ENCODE measurements around the gene C6orf132.
"Not testable (repeated sequence)": the region's sequence is repeated elsewhere in the genome, so short reads cannot be mapped to it uniquely, and the experiment has no call there.

C6orf132 gene

GRCh38 chr6:42158011-42158410 is 15.6 kb upstream of the C6orf132 start:
- Histone ChIP-seq H3K4me1 (ENCODE audit: control insufficient read depth, insufficient read depth, low read length) (peaks cover 5% of the 10 kb centered on the region), H3K9me3 (ENCODE audit: control insufficient read depth, low read length) (no peaks in the 10 kb centered on the region), H3K27me3 (replicated peaks; ENCODE audit: control insufficient read depth, insufficient read depth, low read length) (no peaks in the 10 kb centered on the region), H3K4me3 (ENCODE audit: low read length) (no peak overlapping the region), H3K36me3 (ENCODE audit: control insufficient read depth, insufficient read depth, low read length, severe bottlenecking) (no peaks in the 10 kb centered on the region), H3K9ac (ENCODE audit: low read length) (no peak overlapping the region)
- peak; percentile 77 for DNase-seq (ENCODE audit: low read depth)

GRCh38 chr6:42156638-42157037 is 14.2 kb upstream of the C6orf132 start:
- no peaks in the 10 kb centered on the region for H3K27me3 ChIP-seq (replicated peaks; ENCODE audit: control insufficient read depth, insufficient read depth, low read length)
- peaks cover 5% of the 10 kb centered on the region for H3K4me1 ChIP-seq (ENCODE audit: control insufficient read depth, insufficient read depth, low read length)
- H3K36me3 ChIP-seq (ENCODE audit: control insufficient read depth, insufficient read depth, low read length, severe bottlenecking), result no peaks in the 10 kb centered on the region
- no peak for DNase-seq (ENCODE audit: low read depth)
- H3K9me3 ChIP-seq (ENCODE audit: control insufficient read depth, low read length), result no peaks in the 10 kb centered on the region
- no peak overlapping the region for H3K9ac ChIP-seq (ENCODE audit: low read length)
- H3K4me3 ChIP-seq (ENCODE audit: low read length), result no peak overlapping the region

- DNase-seq (ENCODE audit: low read depth), result no peak
- no peaks in the 10 kb centered on the region for H3K36me3 ChIP-seq (ENCODE audit: control insufficient read depth, insufficient read depth, low read length, severe bottlenecking)
- H3K27me3 ChIP-seq (replicated peaks; ENCODE audit: control insufficient read depth, insufficient read depth, low read length), result no peaks in the 10 kb centered on the region
Measured at GRCh38 chr6:42155293-42155692, 12.9 kb upstream of the C6orf132 start.

GRCh38 chr6:42154461-42155209 is 12.2 kb upstream of the C6orf132 start:
- H3K4me3 ChIP-seq (ENCODE audit: low read length), result no peak overlapping the region
- no peaks in the 10 kb centered on the region for H3K27me3 ChIP-seq (replicated peaks; ENCODE audit: control insufficient read depth, insufficient read depth, low read length)
- DNase-seq (ENCODE audit: low read depth), result no peak
- H3K9me3 ChIP-seq (ENCODE audit: control insufficient read depth, low read length), result no peaks in the 10 kb centered on the region
- H3K9ac ChIP-seq (ENCODE audit: low read length), result no peak overlapping the region
- no peaks in the 10 kb centered on the region for H3K36me3 ChIP-seq (ENCODE audit: control insufficient read depth, insufficient read depth, low read length, severe bottlenecking)
- peaks cover 5% of the 10 kb centered on the region for H3K4me1 ChIP-seq (ENCODE audit: control insufficient read depth, insufficient read depth, low read length)

More at GRCh38 chr6:42155293-42155692, 12.9 kb upstream of the C6orf132 start:
- Histone ChIP-seq H3K9ac (ENCODE audit: low read length) (no peak overlapping the region), H3K9me3 (ENCODE audit: control insufficient read depth, low read length) (no peaks in the 10 kb centered on the region), H3K4me1 (ENCODE audit: control insufficient read depth, insufficient read depth, low read length) (peaks cover 5% of the 10 kb centered on the region), H3K4me3 (ENCODE audit: low read length) (no peak overlapping the region)

GRCh38 chr6:42153921-42154320 is 11.5 kb upstream of the C6orf132 start:
- no peaks in the 10 kb centered on the region for H3K36me3 ChIP-seq (ENCODE audit: control insufficient read depth, insufficient read depth, low read length, severe bottlenecking)
- no peaks in the 10 kb centered on the region for H3K27me3 ChIP-seq (replicated peaks; ENCODE audit: control insufficient read depth, insufficient read depth, low read length)
- H3K9ac ChIP-seq (ENCODE audit: low read length), result no peak overlapping the region
- no peaks in the 10 kb centered on the region for H3K9me3 ChIP-seq (ENCODE audit: control insufficient read depth, low read length)
- H3K4me1 ChIP-seq (ENCODE audit: control insufficient read depth, insufficient read depth, low read length), result peaks cover 5% of the 10 kb centered on the region
- DNase-seq (ENCODE audit: low read depth), result no peak
- H3K4me3 ChIP-seq (ENCODE audit: low read length), result no peak overlapping the region

GRCh38 chr6:42152528-42153213 is 10.3 kb upstream of the C6orf132 start:
- not testable (repeated sequence) for H3K9ac ChIP-seq (ENCODE audit: low read length); H3K27me3 ChIP-seq (replicated peaks; ENCODE audit: control insufficient read depth, insufficient read depth, low read length); H3K4me1 ChIP-seq (ENCODE audit: control insufficient read depth, insufficient read depth, low read length); DNase-seq (ENCODE audit: low read depth); H3K36me3 ChIP-seq (ENCODE audit: control insufficient read depth, insufficient read depth, low read length, severe bottlenecking); H3K9me3 ChIP-seq (ENCODE audit: control insufficient read depth, low read length); H3K4me3 ChIP-seq (ENCODE audit: low read length)

DNA sequence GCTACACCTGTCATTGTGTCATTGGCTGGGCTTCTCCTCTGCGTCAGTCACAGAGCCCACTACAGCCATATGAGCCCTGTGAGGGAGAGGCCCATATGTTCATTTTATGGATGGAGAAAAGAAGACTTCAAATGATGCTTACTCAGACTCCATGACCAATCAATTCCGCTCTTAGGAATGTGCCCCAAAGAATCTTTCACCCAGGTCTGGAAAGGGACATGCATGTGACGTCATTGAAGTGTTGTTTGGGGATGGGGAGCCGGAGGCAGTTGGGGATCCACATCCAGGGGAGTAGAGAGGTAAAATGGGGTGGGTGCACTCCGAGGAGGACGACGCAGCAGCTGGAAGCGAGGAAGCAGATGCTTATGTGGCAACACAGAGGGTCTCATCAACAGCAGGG is 9.6 kb upstream of the C6orf132 start:
- Histone ChIP-seq H3K4me3 (ENCODE audit: low read length) (no peak overlapping the region), H3K36me3 (ENCODE audit: control insufficient read depth, insufficient read depth, low read length, severe bottlenecking) (no peaks in the 10 kb centered on the region), H3K9ac (ENCODE audit: low read length) (no peak overlapping the region), H3K27me3 (replicated peaks; ENCODE audit: control insufficient read depth, insufficient read depth, low read length) (no peaks in the 10 kb centered on the region), H3K9me3 (ENCODE audit: control insufficient read depth, low read length) (no peaks in the 10 kb centered on the region), H3K4me1 (ENCODE audit: control insufficient read depth, insufficient read depth, low read length) (no peaks in the 10 kb centered on the region)
- peak; percentile 16 for DNase-seq (ENCODE audit: low read depth)

DNA sequence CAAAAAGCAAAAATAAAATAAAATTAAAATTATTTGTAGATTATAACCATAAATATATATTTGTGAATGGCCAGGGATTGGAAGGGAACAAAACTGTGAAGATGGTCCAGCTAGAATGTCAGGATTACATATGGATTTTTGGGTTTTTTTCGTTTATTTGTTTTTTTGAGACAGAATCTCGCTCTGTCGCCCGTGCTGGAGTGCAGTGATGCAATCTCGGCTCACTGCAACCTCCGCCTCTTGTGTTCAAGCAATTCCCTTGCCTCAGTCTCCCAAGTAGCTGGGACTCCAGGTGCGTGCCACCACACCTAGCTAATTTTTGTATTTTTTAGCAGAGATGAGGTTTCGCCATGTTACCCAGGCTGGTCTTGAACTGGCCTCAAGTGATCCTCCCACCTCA is 7.8 kb upstream of the C6orf132 start:
- Histone ChIP-seq H3K9ac (ENCODE audit: low read length) (no peak overlapping the region), H3K9me3 (ENCODE audit: control insufficient read depth, low read length) (no peaks in the 10 kb centered on the region), H3K36me3 (ENCODE audit: control insufficient read depth, insufficient read depth, low read length, severe bottlenecking) (no peaks in the 10 kb centered on the region), H3K4me3 (ENCODE audit: low read length) (no peak overlapping the region), H3K4me1 (ENCODE audit: control insufficient read depth, insufficient read depth, low read length) (no peaks in the 10 kb centered on the region), H3K27me3 (replicated peaks; ENCODE audit: control insufficient read depth, insufficient read depth, low read length) (no peaks in the 10 kb centered on the region)
- DNase-seq (ENCODE audit: low read depth), result no peak

- no peaks in the 10 kb centered on the region for H3K4me1 ChIP-seq (ENCODE audit: control insufficient read depth, insufficient read depth, low read length)
- no peaks in the 10 kb centered on the region for H3K9me3 ChIP-seq (ENCODE audit: control insufficient read depth, low read length)
- no peak overlapping the region for H3K9ac ChIP-seq (ENCODE audit: low read length)
- no peaks in the 10 kb centered on the region for H3K27me3 ChIP-seq (replicated peaks; ENCODE audit: control insufficient read depth, insufficient read depth, low read length)
- no peak for DNase-seq (ENCODE audit: low read depth)
- H3K4me3 ChIP-seq (ENCODE audit: low read length), result no peak overlapping the region
- H3K36me3 ChIP-seq (ENCODE audit: control insufficient read depth, insufficient read depth, low read length, severe bottlenecking), result no peaks in the 10 kb centered on the region
Measured at GRCh38 chr6:42148058-42148457, 5.6 kb upstream of the C6orf132 start.

DNA sequence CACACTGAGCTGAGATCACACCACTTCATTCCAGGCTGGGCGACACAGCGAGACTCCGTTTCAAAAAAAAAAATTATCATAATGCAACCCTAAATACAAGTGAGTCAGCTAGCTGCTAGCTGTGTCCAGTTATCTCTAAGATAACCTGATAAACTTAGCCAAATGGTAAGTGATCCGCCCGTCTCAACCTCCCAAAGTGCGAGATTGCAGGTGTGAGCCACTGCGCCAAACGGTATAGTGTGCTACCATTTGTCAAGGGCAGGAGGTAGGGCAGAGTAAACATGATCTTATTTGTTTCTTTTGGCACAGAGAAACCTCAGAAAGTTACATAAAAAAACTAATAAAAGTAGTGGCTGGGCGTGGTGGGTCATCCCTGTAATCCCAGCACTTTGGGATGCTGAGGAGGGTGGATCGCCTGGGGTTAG is 4.7 kb upstream of the C6orf132 start:
- H3K4me1 ChIP-seq (ENCODE audit: control insufficient read depth, insufficient read depth, low read length), result no peaks in the 10 kb centered on the region
- H3K9me3 ChIP-seq (ENCODE audit: control insufficient read depth, low read length), result no peaks in the 10 kb centered on the region
- no peak overlapping the region for H3K9ac ChIP-seq (ENCODE audit: low read length)
- no peaks in the 10 kb centered on the region for H3K36me3 ChIP-seq (ENCODE audit: control insufficient read depth, insufficient read depth, low read length, severe bottlenecking)
- no peak for DNase-seq (ENCODE audit: low read depth)
- no peaks in the 10 kb centered on the region for H3K27me3 ChIP-seq (replicated peaks; ENCODE audit: control insufficient read depth, insufficient read depth, low read length)
- no peak overlapping the region for H3K4me3 ChIP-seq (ENCODE audit: low read length)

DNA sequence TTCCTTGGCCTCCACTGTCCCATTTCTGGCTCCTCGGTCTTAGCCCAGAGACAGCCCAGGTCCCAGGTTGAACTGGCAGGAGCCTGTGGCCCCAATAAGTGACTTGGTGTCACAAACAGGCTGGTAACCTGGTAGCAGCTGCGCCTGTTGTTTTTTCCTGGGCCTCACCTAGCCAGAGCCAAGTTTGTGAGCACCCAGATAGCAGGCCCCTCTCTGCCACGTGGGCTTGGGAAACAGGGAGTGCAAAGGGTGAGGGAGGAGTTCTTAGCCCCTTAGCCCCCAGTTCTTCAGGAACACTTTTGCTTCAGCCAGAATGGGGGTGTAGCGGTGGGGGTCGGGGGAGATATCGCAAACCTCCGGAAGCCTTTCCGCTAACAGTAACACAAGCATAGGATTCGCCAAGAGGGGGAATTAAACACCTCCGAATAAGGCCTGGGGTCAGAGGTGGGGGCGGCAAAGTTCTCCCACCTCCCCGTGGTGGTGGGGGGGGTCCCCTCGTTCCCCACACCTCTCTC is 760 bp downstream of the C6orf132 start:
- Histone ChIP-seq H3K9me3 (ENCODE audit: control insufficient read depth, low read length) (no peaks in the 10 kb centered on the region), H3K9ac (ENCODE audit: low read length) (peak overlapping the region; percentile 90), H3K36me3 (ENCODE audit: control insufficient read depth, insufficient read depth, low read length, severe bottlenecking) (no peaks in the 10 kb centered on the region), H3K4me3 (ENCODE audit: low read length) (peak overlapping the region; percentile 74), H3K27me3 (replicated peaks; ENCODE audit: control insufficient read depth, insufficient read depth, low read length) (no peaks in the 10 kb centered on the region), H3K4me1 (ENCODE audit: control insufficient read depth, insufficient read depth, low read length) (peaks cover 30% of the 10 kb centered on the region)
- DNase-seq (ENCODE audit: low read depth), result no peak
